ENCODE measurements around the gene TBC1D10A.

TBC1D10A gene

DNA sequence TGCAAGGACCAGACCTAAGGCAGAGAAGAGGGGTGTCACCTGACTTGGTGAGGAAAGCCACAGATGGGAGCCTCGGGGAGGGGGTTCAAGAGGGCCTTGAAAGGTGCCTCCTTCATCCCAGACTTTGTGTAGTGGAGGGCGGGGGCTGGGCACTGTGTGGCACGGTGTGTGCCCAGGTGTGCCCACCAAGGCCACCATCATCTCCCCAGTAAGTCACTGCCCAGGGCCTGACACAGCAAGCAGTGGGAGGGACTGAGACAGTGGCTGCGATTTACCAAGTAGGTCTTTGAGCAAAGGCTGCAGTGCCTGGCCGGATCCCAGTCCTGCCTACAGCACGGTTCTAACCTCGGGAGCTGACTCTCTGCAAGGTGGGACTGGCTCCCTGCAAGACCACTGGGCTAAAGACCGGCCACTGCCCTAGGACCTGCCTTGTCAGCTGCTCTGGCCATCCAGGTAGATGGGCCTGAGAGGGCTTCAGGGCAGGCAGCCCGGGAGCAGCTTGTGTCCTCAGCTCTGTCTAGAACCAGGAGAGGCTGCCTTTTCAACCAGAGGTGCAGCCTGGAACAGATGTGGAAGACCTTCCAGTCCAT, 61.5 kb downstream of the TBC1D10A start:
- no peak for DNase-seq

DNA sequence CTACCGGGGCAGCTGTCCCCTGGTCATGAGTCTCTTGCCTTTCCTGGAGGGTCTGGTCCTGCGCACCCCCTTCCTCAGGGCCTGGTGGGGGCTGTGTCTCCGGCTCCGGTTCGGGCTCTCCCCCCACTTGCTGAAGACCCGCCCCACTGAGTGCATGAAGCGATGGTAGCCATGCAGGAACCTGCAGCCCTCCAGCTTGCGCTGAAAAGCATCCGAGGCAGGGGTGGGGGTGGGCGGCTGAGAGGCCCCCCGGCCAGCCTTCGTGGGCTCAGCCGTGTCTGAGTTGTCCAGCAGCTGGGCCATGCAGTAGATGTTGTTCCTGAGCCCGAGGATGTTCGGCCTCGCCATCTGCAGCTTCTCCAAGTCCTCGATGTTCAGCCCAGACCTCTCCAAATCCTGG, 62.9 kb downstream of the TBC1D10A start:
- no peak for DNase-seq

- peak; percentile 36 to 79 (median 68) for DNase-seq
Measured at GRCh38 chr22:30262917-30263741, 63.6 kb downstream of the TBC1D10A start.

- no peak for DNase-seq
Measured at GRCh38 chr22:30262112-30262511, 64.6 kb downstream of the TBC1D10A start.

DNA sequence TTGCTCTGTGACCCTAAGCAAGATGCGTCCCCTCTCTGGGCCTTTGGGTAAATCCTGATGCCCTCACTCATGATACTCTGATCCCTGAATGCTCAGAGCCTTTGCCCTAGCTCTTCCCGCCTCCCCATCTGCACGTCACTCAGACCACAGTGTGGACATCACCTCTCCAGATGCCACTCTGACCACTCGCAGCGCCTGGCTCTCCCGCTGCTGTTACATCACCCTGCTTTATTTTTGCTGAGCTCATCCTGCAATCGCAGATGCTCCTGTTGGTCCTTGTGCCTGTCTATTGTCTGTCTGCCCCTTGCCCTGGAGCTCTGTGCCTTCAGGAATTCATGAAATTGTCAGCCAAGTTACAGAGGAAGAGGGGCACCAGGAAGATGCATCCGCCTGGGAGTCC, 65.6 kb downstream of the TBC1D10A start:
- no peak for DNase-seq

DNA sequence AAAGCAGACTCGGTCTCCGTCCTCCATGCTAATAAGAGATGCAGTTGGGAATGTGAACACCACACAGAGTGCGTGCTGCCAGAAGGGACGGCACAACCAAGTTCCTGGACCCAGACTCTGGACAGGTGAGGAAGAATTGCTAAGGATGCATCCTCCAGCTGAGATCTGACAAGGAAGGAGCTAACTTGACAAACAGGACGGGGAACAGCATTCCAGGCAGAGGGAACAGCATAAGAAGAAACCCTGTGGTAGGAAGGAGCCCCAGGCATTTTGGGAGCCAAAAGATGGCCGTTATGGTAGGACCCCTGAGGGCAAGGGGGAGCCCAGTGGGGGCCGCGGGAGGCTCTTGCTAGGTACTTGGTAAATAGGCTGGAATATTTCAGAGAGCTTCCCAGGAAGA, 66.1 kb downstream of the TBC1D10A start:
- DNase-seq, result no peak

DNA sequence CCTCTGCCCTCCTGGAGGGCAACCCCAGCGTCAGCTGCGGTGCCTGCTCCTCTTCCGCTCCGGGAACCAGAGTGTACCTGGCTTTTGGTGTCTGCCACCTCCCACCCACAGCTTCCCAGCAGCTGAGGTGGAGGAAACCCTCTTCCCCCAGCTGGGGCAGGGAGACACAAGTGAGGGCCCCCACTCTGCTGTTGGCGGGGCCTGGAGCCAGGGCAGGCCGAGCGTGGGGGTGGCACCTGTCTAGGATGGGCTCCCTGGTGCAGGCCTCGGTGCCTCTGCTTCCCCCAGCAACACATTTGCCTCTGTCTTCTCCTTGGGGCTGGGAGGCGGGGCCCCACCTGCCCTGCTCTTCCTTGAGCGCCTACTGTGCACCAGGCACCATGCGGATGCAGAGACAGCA, 66.5 kb downstream of the TBC1D10A start:
- DNase-seq, result no peak

DNA sequence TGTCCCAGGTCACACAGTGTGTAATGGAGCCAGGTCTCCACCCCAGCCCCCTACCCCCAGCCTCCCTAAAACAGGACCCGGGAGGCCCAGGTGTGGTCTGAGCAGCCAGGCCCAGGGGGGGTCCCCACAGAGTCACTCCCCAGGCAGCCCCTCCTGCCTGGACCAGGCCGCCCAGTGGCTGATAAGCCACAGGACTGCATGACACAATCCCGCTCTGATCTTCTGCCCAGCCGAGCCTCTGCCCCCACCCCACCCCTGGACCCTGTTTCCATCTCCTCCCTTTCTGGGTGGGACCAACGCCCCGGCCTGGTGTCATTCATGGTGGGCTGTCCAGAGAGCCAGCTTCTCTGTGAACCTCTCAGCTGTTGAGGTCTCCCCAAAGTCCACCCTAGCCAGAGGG, 72.4 kb downstream of the TBC1D10A start:
- no peak for DNase-seq

DNA sequence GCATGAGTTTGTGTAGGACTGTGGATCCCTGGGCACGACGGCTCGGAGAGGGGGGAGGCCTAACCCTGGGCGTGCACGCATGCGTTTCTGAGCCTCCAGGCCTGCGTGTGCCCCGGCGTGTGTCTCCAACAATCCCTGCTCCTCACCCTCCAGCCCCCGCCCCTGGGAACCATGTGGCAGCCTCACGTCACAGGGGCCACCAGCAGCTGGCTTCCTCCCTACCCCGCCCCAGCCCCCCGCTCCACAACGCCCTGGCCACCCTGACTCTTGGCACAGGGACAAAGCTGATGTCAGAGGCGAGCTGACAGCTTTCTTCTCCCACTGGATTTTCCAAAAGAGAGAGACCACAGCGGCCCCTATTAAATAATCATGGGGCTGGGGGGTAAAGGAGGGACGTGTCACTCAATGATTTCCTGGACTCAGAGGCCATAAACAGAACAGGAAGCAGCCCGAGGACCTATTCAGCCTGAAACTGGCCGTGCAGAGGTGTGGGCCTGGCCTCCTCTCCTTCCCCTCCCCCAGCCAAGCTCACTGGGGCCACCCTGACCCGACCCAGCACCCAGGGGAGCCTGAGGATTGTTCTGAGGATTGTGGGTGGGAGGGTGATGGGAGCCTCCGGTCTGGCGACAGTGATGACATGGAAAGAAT, 73.4 kb downstream of the TBC1D10A start:
- DNase-seq, result no peak

DNA sequence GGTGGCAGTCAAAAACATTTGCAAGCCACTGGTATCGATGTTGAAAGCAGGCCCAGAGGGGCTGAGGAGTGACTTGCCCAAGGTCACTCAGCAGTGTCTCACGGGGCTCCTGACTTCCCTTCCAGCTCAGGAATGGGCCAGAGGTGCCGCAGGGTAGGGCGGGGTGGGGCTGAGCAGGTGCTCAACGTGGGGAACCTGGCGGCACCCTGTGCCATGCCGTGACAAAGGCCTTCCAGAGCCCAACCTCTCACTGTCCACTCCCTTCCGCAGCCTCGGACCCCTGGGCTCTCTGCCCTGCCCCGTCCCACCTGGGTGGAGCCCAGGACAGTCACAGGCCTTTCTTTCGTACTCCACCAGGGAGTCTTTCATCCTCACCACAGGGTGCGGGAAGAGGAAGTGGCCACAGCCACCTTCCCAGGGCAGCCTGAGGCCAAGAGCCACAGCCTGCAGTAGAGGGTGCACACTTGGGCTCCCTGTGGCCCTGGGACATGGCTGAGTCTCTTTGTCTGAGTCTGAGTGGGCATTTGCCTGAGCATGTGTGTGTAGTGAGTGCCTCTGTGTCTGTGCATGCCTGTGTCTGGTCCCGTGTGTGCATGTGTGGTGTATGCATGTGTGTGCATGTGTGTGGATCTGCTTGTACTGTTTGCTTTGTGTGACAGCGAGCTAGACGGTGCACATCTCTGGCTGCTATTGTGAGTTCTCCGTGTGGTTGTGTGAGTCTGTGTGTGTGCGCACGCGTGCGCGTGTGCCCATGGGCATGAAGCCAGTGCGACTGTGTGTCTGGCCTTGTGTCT, 74.1 kb downstream of the TBC1D10A start:
- DNase-seq, result no peak

- no peak for DNase-seq
Measured at GRCh38 chr22:30251711-30252110, 75.0 kb downstream of the TBC1D10A start.

DNA sequence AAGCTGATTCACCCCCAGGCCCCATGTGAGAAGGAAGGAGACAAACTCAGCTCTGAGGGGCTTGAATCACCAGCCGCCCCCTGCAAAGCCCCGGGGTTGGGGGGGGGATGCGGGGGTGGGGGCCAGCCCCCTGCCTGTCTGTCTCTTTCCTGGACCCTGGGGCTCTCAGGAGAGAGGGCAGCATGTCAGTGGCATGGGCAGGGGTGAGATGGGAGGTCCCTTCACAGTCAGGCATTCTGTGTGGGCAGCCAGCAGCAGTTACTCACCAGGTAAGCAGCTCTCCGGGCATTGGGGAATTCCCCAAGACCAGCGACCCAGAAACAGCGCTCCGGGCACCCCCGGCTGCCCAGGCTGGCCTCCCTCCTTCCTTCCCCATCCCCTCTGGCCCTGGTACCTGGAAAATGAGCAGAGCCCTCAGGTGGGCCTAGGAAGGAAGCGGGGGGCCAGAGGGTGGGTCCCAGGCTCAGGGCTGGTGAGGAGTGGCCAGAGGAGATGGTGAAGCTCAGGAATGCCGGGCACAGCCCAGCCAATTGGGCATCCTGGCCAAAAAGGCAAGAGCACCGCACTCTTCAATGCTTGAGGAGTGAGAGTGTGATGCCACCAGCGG, 76.0 kb downstream of the TBC1D10A start:
- DNase-seq, result no peak

- DNase-seq, result no peak
Measured at GRCh38 chr22:30250039-30250565, 76.6 kb downstream of the TBC1D10A start.

DNA sequence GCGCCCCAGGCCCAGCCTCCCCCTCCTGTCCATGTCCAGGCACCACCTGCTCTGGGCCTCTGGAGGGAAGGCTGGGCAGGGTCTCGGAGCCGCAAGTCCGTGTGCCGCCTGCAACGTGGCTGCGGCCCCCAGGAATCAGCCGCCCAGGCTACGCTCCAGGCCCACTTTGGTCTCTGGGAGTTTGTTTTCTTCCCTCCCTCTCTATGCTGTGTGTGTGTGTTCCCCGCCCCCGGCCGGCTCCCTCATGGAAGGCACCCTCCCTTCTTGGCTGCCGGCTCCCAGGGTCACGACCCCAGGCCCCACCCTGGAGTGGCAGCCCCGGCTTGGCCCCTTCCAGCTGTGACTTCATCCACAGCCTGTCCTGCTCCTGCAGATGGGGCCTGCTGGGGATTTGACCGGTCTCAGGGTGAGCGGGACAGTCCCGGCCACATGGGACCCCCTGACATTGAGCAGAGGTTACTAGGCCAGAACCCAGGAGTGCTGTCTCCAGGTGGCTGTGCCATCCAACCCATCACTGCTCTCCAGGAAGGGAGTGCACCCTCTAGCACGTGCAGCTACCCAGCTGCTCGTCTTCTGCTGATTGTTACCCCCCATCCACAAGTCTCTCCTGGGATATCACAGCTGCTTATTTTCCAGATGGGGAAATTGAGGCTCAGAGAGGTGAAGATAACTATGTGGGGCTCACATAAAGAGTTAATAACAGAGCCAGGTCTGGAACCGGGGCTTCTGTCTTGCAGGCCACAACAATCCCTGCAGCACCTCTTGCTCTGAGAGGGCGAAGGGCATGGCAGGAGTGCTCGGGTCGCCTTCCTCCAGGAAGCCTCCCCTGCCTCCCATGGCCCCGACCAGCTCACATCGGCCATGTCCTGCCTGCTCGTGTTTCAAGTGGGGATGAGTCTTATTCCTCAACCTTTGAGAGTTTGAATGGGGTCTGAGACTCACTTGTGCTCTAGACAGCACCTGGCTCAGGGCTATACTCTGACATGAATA, 77.4 kb downstream of the TBC1D10A start:
- DNase-seq, result no peak

DNA sequence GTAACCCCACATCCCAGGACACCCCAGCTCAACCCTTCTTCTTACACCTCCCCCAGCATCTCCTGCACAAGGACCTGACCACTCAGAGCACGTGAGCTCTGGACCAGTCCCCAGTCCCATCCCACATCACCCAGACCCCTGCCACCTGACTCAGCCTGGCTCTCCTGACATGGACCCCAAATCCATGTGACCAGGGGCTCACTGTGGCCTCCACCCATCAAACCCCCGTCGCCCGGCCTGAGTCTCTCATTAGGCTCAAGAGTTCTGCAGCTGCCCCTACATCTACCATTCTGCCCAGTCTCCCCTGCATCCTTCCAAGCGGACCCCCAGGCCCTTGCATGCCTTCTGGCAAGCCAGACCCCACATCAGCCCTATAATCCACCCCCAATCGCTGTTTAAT, 78.3 kb downstream of the TBC1D10A start:
- DNase-seq, result no peak

- no peak for DNase-seq
Measured at GRCh38 chr22:30247974-30248373, 78.8 kb downstream of the TBC1D10A start.

- DNase-seq, result no peak
Measured at GRCh38 chr22:30247561-30247960, 79.2 kb downstream of the TBC1D10A start.

GRCh38 chr22:30246814-30247376, 79.8 kb downstream of the TBC1D10A start:
- no peak for DNase-seq

- DNase-seq, result peak; percentile 11 to 49 (median 27)
Measured at GRCh38 chr22:30245985-30246813, 80.5 kb downstream of the TBC1D10A start, which contains the start of gene LIF. TSS of gene LIF (minus strand) at chr22:30246759. CDS start at chr22:30246695, 64 bp downstream.
